ENCODE results near the gene NELFCD. TPM values are rescaled to one million over a fixed set of nuclear protein-coding genes. Genes with fewer than 3 reads are reported as not detected.

The NELFCD gene
- total and polyA plus RNA-seq, 9 of the 15 experiments (the other 6 are each of a cell fraction or from before 2014, with no cell fraction given): 11.7 to 163 (median 96.5) TPM

DNA sequence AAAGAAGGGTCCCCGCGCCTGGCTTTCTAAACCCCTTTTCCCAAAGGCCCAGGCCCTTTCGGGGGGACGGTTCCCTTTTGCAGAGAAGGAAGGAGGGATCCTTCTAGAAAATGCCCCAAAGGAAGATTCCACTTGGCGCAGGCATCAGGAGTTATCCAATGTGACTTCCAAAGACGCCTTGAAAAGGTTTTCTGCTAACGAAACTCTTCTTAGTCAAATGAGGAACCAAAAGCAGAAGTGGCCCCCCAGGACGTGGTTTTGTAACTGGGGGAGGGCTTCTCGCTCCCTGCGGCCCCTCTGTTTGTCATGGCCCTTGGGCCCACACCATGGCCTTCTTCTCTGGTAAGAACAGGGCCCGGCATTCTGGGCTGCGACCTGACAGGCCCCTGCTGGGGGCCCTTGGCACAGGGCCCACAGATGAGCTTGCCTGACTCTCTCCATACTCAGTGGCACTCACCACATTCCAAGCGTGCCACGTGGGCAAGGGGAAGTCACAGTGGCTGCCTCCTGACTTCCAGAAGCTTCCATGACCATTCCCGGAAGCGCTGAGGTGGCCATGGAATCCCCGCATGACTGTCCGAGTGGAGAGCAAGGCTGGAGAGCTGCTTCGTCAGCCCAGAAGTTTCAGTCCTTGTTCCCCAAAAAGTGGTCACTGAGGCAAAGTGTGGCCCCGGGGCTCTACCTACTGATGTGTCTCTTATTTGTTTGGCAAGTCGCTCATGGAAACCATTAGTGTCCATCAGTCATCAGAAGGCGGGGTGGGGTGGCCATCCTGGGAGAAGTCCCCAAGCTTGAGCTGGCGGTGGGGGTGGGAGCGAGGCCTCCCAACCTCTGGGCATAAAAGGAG is 26.8 kb downstream of the NELFCD start (continued):
- TF ChIP-seq, protein P1, sequence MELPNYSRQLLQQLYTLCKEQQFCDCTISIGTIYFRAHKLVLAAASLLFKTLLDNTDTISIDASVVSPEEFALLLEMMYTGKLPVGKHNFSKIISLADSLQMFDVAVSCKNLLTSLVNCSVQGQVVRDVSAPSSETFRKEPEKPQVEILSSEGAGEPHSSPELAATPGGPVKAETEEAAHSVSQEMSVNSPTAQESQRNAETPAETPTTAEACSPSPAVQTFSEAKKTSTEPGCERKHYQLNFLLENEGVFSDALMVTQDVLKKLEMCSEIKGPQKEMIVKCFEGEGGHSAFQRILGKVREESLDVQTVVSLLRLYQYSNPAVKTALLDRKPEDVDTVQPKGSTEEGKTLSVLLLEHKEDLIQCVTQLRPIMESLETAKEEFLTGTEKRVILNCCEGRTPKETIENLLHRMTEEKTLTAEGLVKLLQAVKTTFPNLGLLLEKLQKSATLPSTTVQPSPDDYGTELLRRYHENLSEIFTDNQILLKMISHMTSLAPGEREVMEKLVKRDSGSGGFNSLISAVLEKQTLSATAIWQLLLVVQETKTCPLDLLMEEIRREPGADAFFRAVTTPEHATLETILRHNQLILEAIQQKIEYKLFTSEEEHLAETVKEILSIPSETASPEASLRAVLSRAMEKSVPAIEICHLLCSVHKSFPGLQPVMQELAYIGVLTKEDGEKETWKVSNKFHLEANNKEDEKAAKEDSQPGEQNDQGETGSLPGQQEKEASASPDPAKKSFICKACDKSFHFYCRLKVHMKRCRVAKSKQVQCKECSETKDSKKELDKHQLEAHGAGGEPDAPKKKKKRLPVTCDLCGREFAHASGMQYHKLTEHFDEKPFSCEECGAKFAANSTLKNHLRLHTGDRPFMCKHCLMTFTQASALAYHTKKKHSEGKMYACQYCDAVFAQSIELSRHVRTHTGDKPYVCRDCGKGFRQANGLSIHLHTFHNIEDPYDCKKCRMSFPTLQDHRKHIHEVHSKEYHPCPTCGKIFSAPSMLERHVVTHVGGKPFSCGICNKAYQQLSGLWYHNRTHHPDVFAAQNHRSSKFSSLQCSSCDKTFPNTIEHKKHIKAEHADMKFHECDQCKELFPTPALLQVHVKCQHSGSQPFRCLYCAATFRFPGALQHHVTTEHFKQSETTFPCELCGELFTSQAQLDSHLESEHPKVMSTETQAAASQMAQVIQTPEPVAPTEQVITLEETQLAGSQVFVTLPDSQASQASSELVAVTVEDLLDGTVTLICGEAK (IDR thresholded peaks at IDR 0.05): no peak
- TF ChIP-seq, protein P1 (CRISPR knock-in tag; IDR thresholded peaks at IDR 0.05): no peak
- TF ChIP-seq, protein P2, sequence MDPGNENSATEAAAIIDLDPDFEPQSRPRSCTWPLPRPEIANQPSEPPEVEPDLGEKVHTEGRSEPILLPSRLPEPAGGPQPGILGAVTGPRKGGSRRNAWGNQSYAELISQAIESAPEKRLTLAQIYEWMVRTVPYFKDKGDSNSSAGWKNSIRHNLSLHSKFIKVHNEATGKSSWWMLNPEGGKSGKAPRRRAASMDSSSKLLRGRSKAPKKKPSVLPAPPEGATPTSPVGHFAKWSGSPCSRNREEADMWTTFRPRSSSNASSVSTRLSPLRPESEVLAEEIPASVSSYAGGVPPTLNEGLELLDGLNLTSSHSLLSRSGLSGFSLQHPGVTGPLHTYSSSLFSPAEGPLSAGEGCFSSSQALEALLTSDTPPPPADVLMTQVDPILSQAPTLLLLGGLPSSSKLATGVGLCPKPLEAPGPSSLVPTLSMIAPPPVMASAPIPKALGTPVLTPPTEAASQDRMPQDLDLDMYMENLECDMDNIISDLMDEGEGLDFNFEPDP (CRISPR knock-in tag; IDR thresholded peaks at IDR 0.05): no peak
- TF ChIP-seq GABPB2 (CRISPR knock-in tag; conservative IDR thresholded peaks at IDR 0.05) (no peak), SMARCE1 (IDR thresholded peaks at IDR 0.05) (peak; percentile 66; the same call in 1 of the 2 replicates), RBM14 (IDR thresholded peaks at IDR 0.05; ENCODE audit: borderline replicate concordance, insufficient read depth, low read depth, low read length) (no peak), TEAD4 (IDR thresholded peaks at IDR 0.05; ENCODE audit: low read length) (peak; percentile 10; the same call in 1 of the 2 replicates), TEAD4 (CRISPR knock-in tag; IDR thresholded peaks at IDR 0.05; ENCODE audit: borderline replicate concordance) (no peak), ZNF75A (CRISPR knock-in tag; IDR thresholded peaks at IDR 0.05) (no peak)
- TF ChIP-seq, protein P3, sequence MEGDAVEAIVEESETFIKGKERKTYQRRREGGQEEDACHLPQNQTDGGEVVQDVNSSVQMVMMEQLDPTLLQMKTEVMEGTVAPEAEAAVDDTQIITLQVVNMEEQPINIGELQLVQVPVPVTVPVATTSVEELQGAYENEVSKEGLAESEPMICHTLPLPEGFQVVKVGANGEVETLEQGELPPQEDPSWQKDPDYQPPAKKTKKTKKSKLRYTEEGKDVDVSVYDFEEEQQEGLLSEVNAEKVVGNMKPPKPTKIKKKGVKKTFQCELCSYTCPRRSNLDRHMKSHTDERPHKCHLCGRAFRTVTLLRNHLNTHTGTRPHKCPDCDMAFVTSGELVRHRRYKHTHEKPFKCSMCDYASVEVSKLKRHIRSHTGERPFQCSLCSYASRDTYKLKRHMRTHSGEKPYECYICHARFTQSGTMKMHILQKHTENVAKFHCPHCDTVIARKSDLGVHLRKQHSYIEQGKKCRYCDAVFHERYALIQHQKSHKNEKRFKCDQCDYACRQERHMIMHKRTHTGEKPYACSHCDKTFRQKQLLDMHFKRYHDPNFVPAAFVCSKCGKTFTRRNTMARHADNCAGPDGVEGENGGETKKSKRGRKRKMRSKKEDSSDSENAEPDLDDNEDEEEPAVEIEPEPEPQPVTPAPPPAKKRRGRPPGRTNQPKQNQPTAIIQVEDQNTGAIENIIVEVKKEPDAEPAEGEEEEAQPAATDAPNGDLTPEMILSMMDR (IDR thresholded peaks at IDR 0.05 in 2 of 3, conservative IDR thresholded peaks at IDR 0.05 in 1 of 3; ENCODE audit: insufficient read depth in 2 of 3, low read depth in 1 of 3, low read length in 3 of 3): no peak
- TF ChIP-seq, protein P4, sequence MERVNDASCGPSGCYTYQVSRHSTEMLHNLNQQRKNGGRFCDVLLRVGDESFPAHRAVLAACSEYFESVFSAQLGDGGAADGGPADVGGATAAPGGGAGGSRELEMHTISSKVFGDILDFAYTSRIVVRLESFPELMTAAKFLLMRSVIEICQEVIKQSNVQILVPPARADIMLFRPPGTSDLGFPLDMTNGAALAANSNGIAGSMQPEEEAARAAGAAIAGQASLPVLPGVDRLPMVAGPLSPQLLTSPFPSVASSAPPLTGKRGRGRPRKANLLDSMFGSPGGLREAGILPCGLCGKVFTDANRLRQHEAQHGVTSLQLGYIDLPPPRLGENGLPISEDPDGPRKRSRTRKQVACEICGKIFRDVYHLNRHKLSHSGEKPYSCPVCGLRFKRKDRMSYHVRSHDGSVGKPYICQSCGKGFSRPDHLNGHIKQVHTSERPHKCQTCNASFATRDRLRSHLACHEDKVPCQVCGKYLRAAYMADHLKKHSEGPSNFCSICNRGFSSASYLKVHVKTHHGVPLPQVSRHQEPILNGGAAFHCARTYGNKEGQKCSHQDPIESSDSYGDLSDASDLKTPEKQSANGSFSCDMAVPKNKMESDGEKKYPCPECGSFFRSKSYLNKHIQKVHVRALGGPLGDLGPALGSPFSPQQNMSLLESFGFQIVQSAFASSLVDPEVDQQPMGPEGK (CRISPR knock-in tag; IDR thresholded peaks at IDR 0.05; ENCODE audit: borderline replicate concordance): peak; percentile 71; the same call in 1 of the 2 replicates
